ENCODE results near the gene STK17B.

Gene STK17B

GRCh38 chr2:196137271-196137670 is 34.1 kb downstream of the STK17B start:
- no CpG with 5 or more reads among the region's 2 CpGs for WGBS
- Histone ChIP-seq H3K14ac (ENCODE audit: low read length in 2 of 2) (no peak overlapping the region), H3K27me3 (ENCODE audit: control insufficient read depth in 1 of 2, insufficient read depth in 1 of 2, low read length in 2 of 2) (no peaks in the 10 kb centered on the region)

DNA sequence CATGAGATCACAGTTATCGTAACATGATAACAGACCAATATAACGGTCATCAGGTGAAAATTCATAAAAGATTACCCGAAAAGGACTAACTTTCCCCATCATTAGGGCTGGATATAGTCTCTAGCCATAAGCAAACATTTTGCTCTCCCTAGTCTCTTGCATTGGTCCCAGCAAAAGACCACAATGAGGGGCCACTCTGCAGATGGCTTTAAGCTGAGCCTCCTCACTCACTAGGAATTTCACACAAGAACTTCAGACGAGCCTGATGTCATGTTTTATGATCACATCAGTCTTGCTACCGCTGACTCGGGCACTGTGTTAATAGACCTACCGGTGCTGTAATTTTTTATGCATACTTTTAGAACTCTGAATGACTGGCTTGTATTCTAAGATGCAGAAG is 35.2 kb downstream of the STK17B start:
- peaks cover 19% of the 10 kb centered on the region for H3K9me3 ChIP-seq (ENCODE audit: control insufficient read depth, low read length)
- peaks cover 28 to 78% of the 10 kb centered on the region in 2 experiments for H3K36me3 ChIP-seq (ENCODE audit: control insufficient read depth in 1 of 2, insufficient read depth in 2 of 2, low read depth in 1 of 2, low read length in 2 of 2)
- H2AFZ ChIP-seq (ENCODE audit: low read depth, low read length): no peak overlapping the region
- no peak overlapping the region for H3K4me2 ChIP-seq (ENCODE audit: low read length, poor library complexity, severe bottlenecking)
- DNase-seq: no peak
- no peak overlapping the region for H3K4ac ChIP-seq (ENCODE audit: low read depth in 1 of 2, low read length in 2 of 2)
- H3K27me3 ChIP-seq (ENCODE audit: control insufficient read depth in 1 of 2, insufficient read depth in 1 of 2, low read length in 2 of 2): no peaks in the 10 kb centered on the region
- H4K91ac ChIP-seq (ENCODE audit: low read length): no peak overlapping the region
- H2BK15ac ChIP-seq (ENCODE audit: low read depth, poor library complexity, severe bottlenecking): no peak overlapping the region
- no peak overlapping the region for H3K14ac ChIP-seq (ENCODE audit: low read length in 2 of 2)
- no peak overlapping the region for H2AK5ac ChIP-seq (ENCODE audit: low read length, severe bottlenecking)
- no peak overlapping the region for H3K23ac ChIP-seq (ENCODE audit: low read length in 2 of 2)
- no peak overlapping the region for H2BK12ac ChIP-seq (ENCODE audit: low read length in 2 of 2)
- H4K8ac ChIP-seq (ENCODE audit: low read length): no peak overlapping the region
- no peak overlapping the region for H3K4me3 ChIP-seq (ENCODE audit: insufficient read depth in 1 of 2, low read depth in 1 of 2, low read length in 2 of 2)
- no peaks in the 10 kb centered on the region for H3K4me1 ChIP-seq (ENCODE audit: control insufficient read depth, insufficient read depth, low read depth, low read length)
- H3K27ac ChIP-seq (ENCODE audit: low read length, poor library complexity, severe bottlenecking): no peak overlapping the region
- H2BK120ac ChIP-seq (ENCODE audit: low read depth, low read length): no peak overlapping the region
- no peak overlapping the region for H3K9ac ChIP-seq (ENCODE audit: low read length)
- 66% methylated on average over 4 of the region's 7 CpGs for WGBS
- H3K18ac ChIP-seq (ENCODE audit: low read depth in 1 of 2, low read length in 2 of 2): no peak overlapping the region
- peaks cover 5% of the 10 kb centered on the region for H3K79me1 ChIP-seq (replicated peaks; ENCODE audit: low read length, poor library complexity, severe bottlenecking)
- no peak overlapping the region for H2BK5ac ChIP-seq (ENCODE audit: low read depth, low read length, poor library complexity, severe bottlenecking)

More at GRCh38 chr2:196137271-196137670, 34.1 kb downstream of the STK17B start:
- Histone ChIP-seq H2BK15ac (ENCODE audit: low read depth, poor library complexity, severe bottlenecking) (no peak overlapping the region), H2BK120ac (ENCODE audit: low read depth, low read length) (no peak overlapping the region), H3K27ac (ENCODE audit: low read length, poor library complexity, severe bottlenecking) (no peak overlapping the region), H2AK5ac (ENCODE audit: low read length, severe bottlenecking) (no peak overlapping the region), H3K9ac (ENCODE audit: low read length) (peak overlapping the region; percentile 26), H2BK12ac (ENCODE audit: low read length in 2 of 2) (no peak overlapping the region), H3K4me3 (ENCODE audit: insufficient read depth in 1 of 2, low read depth in 1 of 2, low read length in 2 of 2) (no peak overlapping the region), H4K8ac (ENCODE audit: low read length) (no peak overlapping the region), H3K36me3 (ENCODE audit: control insufficient read depth in 1 of 2, insufficient read depth in 2 of 2, low read depth in 1 of 2, low read length in 2 of 2) (peaks cover 26 to 79% of the 10 kb centered on the region in 2 experiments), H3K4me1 (ENCODE audit: control insufficient read depth, insufficient read depth, low read depth, low read length) (no peaks in the 10 kb centered on the region), H3K4ac (ENCODE audit: low read depth in 1 of 2, low read length in 2 of 2) (no peak overlapping the region), H3K9me3 (ENCODE audit: control insufficient read depth, low read length) (peaks cover 10% of the 10 kb centered on the region), H3K18ac (ENCODE audit: low read depth in 1 of 2, low read length in 2 of 2) (no peak overlapping the region), H2AFZ (ENCODE audit: low read depth, low read length) (no peak overlapping the region), H2BK5ac (ENCODE audit: low read depth, low read length, poor library complexity, severe bottlenecking) (no peak overlapping the region), H3K4me2 (ENCODE audit: low read length, poor library complexity, severe bottlenecking) (no peak overlapping the region), H3K23ac (ENCODE audit: low read length in 2 of 2) (no peak overlapping the region), H3K79me1 (replicated peaks; ENCODE audit: low read length, poor library complexity, severe bottlenecking) (peaks cover 5% of the 10 kb centered on the region), H4K91ac (ENCODE audit: low read length) (no peak overlapping the region)
- DNase-seq: no peak

GRCh38 chr2:196131949-196132925 is 39.1 kb downstream of the STK17B start:
- H3K4me2 ChIP-seq (ENCODE audit: low read length, poor library complexity, severe bottlenecking): no peak overlapping the region
- H3K23ac ChIP-seq (ENCODE audit: low read length in 2 of 2): no peak overlapping the region
- H2AK5ac ChIP-seq (ENCODE audit: low read length, severe bottlenecking): no peak overlapping the region
- H2AFZ ChIP-seq (ENCODE audit: low read depth, low read length): no peak overlapping the region
- no peak overlapping the region for H3K4ac ChIP-seq (ENCODE audit: low read depth in 1 of 2, low read length in 2 of 2)
- H3K79me1 ChIP-seq (replicated peaks; ENCODE audit: low read length, poor library complexity, severe bottlenecking): no peaks in the 10 kb centered on the region
- peak; percentile 60 for DNase-seq
- no peak overlapping the region for H4K8ac ChIP-seq (ENCODE audit: low read length)
- H3K9ac ChIP-seq (ENCODE audit: low read length): no peak overlapping the region
- H2BK15ac ChIP-seq (ENCODE audit: low read depth, poor library complexity, severe bottlenecking): no peak overlapping the region
- H3K18ac ChIP-seq (ENCODE audit: low read depth in 1 of 2, low read length in 2 of 2): no peak overlapping the region
- no peak overlapping the region for H2BK120ac ChIP-seq (ENCODE audit: low read depth, low read length)
- peaks cover 14 to 41% of the 10 kb centered on the region in 2 experiments for H3K36me3 ChIP-seq (ENCODE audit: control insufficient read depth in 1 of 2, insufficient read depth in 2 of 2, low read depth in 1 of 2, low read length in 2 of 2)
- no peak overlapping the region for H3K4me3 ChIP-seq (ENCODE audit: insufficient read depth in 1 of 2, low read depth in 1 of 2, low read length in 2 of 2)
- H2BK12ac ChIP-seq (ENCODE audit: low read length in 2 of 2): no peak overlapping the region
- no peak overlapping the region for H3K27ac ChIP-seq (ENCODE audit: low read length, poor library complexity, severe bottlenecking)
- H3K14ac ChIP-seq (ENCODE audit: low read length in 2 of 2): no peak overlapping the region
- no peaks in the 10 kb centered on the region for H3K27me3 ChIP-seq (ENCODE audit: control insufficient read depth in 1 of 2, insufficient read depth in 1 of 2, low read length in 2 of 2)
- H4K91ac ChIP-seq (ENCODE audit: low read length): no peak overlapping the region
- H2BK5ac ChIP-seq (ENCODE audit: low read depth, low read length, poor library complexity, severe bottlenecking): peak overlapping the region; percentile 38
- 89% methylated on average over 5 of the region's 5 CpGs for WGBS
- no peaks in the 10 kb centered on the region for H3K4me1 ChIP-seq (ENCODE audit: control insufficient read depth, insufficient read depth, low read depth, low read length)
- peaks cover 44% of the 10 kb centered on the region for H3K9me3 ChIP-seq (ENCODE audit: control insufficient read depth, low read length)

DNA sequence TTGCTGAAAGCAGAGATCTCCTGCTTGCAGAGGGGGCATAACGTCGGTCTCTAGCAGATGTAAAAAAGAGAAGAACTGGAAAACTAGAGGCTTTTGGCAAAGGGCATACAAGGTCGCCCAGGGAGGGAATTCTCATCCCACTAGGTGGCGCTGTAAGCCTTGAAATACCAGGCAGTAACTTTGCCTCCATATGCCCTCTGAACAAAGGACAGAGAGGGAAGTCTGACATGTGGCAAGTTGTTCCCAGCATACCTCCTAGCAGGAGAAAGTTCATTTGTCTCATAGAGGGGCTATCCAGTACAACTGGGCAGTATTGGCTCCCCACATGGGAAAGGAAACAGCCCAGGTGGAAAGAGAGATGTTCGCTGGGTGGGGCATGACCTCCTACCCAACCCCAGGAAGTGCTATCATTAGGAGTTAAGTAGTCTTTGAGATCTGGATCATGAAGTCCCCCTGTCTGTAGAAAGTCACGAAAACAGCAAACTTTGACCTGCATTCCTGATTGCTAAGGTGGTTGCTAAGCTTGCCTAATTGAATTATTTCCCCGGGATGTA is 39.9 kb downstream of the STK17B start:
- Histone ChIP-seq H4K91ac (ENCODE audit: low read length) (no peak overlapping the region), H3K4me3 (ENCODE audit: insufficient read depth in 1 of 2, low read depth in 1 of 2, low read length in 2 of 2) (no peak overlapping the region), H3K79me1 (replicated peaks; ENCODE audit: low read length, poor library complexity, severe bottlenecking) (no peaks in the 10 kb centered on the region), H2BK5ac (ENCODE audit: low read depth, low read length, poor library complexity, severe bottlenecking) (no peak overlapping the region), H3K18ac (ENCODE audit: low read depth in 1 of 2, low read length in 2 of 2) (no peak overlapping the region), H2BK15ac (ENCODE audit: low read depth, poor library complexity, severe bottlenecking) (no peak overlapping the region), H4K8ac (ENCODE audit: low read length) (no peak overlapping the region), H3K4me2 (ENCODE audit: low read length, poor library complexity, severe bottlenecking) (no peak overlapping the region), H2BK120ac (ENCODE audit: low read depth, low read length) (no peak overlapping the region), H3K4me1 (ENCODE audit: control insufficient read depth, insufficient read depth, low read depth, low read length) (no peaks in the 10 kb centered on the region), H3K14ac (ENCODE audit: low read length in 2 of 2) (no peak overlapping the region), H3K23ac (ENCODE audit: low read length in 2 of 2) (no peak overlapping the region), H3K36me3 (ENCODE audit: control insufficient read depth in 1 of 2, insufficient read depth in 2 of 2, low read depth in 1 of 2, low read length in 2 of 2) (peaks cover 14 to 34% of the 10 kb centered on the region in 2 experiments), H2AFZ (ENCODE audit: low read depth, low read length) (no peak overlapping the region), H3K4ac (ENCODE audit: low read depth in 1 of 2, low read length in 2 of 2) (no peak overlapping the region), H3K9ac (ENCODE audit: low read length) (no peak overlapping the region), H2BK12ac (ENCODE audit: low read length in 2 of 2) (no peak overlapping the region), H3K9me3 (ENCODE audit: control insufficient read depth, low read length) (peaks cover 44% of the 10 kb centered on the region), H3K27ac (ENCODE audit: low read length, poor library complexity, severe bottlenecking) (no peak overlapping the region), H2AK5ac (ENCODE audit: low read length, severe bottlenecking) (no peak overlapping the region), H3K27me3 (ENCODE audit: control insufficient read depth in 1 of 2, insufficient read depth in 1 of 2, low read length in 2 of 2) (no peaks in the 10 kb centered on the region)
- no peak for DNase-seq
- 95% methylated on average over 7 of the region's 7 CpGs for WGBS

Measured in mesenchymal stem cell (in vitro differentiated cells and primary cell).